GM23338 (cell line): ENCODE results near the gene ANXA8L1. TPM values are rescaled to one million over a fixed set of nuclear protein-coding genes. Genes with fewer than 3 reads are reported as not detected.
"Not testable (repeated sequence)": the region's sequence is repeated elsewhere in the genome, so short reads cannot be mapped to it uniquely, and the experiment has no call there.

Experiments used
- ATAC-seq: fragments of 200-7000 bp; cut with Tn5 transposase; 3 replicates; pipeline ENCODE4 v1.9.1; 2020
- DNase-seq: peaks from one replicate; pipeline ENCODE4 v3.0.0-alpha.2; 2015; ENCODE audit warnings: low spot score
- H2AFZ ChIP-seq: fragments of 200-600 bp; sonication (generic); 2 replicates; pipeline ENCODE4 v1.8.0; 2016; ENCODE audit warnings: antibody characterized with exemption, mild to moderate bottlenecking, moderate library complexity
- H3F3A ChIP-seq: fragments of 200-600 bp; sonication (generic); replicated peaks from 2 replicates; pipeline ENCODE4 v1.8.0; 2017; ENCODE audit warnings: antibody characterized with exemption, mixed run types, low read depth
- H3K27ac ChIP-seq: fragments of 200-600 bp; sonication (generic); 2 replicates; pipeline ENCODE4 v1.6.1; 2016; ENCODE audit warnings: low read depth
- H3K27me3 ChIP-seq: fragments of 200-600 bp; sonication (generic); 2 replicates; pipeline ENCODE4 v1.8.0; 2016; ENCODE audit warnings: mild to moderate bottlenecking, mixed run types, moderate library complexity; ENCODE audit not compliant: insufficient read depth
- H3K36me3 ChIP-seq: fragments of 200-600 bp; sonication (generic); 2 replicates; pipeline ENCODE4 v1.8.0; 2016; ENCODE audit warnings: mild to moderate bottlenecking; ENCODE audit not compliant: insufficient read depth
- H3K4me1 ChIP-seq: fragments of 200-600 bp; sonication (generic); 2 replicates; pipeline ENCODE4 v1.8.0; 2016; ENCODE audit warnings: mild to moderate bottlenecking, moderate library complexity; ENCODE audit not compliant: insufficient read depth
- H3K4me2 ChIP-seq: fragments of 200-600 bp; sonication (generic); 2 replicates; pipeline ENCODE4 v1.7.1; 2017; ENCODE audit warnings: mixed run types
- H3K4me3 ChIP-seq: fragments of 200-600 bp; sonication (generic); 2 replicates; pipeline ENCODE4 v1.6.1; 2016; ENCODE audit warnings: mixed run types
- H3K79me2 ChIP-seq: fragments of 200-600 bp; sonication (generic); replicated peaks from 2 replicates; pipeline ENCODE4 v1.8.0; 2017; ENCODE audit warnings: mild to moderate bottlenecking; ENCODE audit not compliant: insufficient read depth
- H3K9me2 ChIP-seq: fragments of 200-600 bp; sonication (generic); 2 replicates; pipeline ENCODE4 v1.8.0; 2017; ENCODE audit not compliant: insufficient read depth
- H4K20me1 ChIP-seq: fragments of 200-600 bp; sonication (generic); replicated peaks from 2 replicates; pipeline ENCODE4 v1.8.0; 2017; ENCODE audit warnings: mild to moderate bottlenecking; ENCODE audit not compliant: insufficient read depth
- H3K27ac Mint-ChIP-seq: 2 replicates; pipeline ENCODE4 v1.8.0; 2020; ENCODE audit warnings: inconsistent platforms, mild to moderate bottlenecking, moderate library complexity, mixed read lengths
- H3K27me3 Mint-ChIP-seq: 3 replicates; pipeline ENCODE4 v1.8.0; 2022; ENCODE audit warnings: low read depth, mild to moderate bottlenecking, moderate library complexity, mixed read lengths, inconsistent platforms; ENCODE audit not compliant: insufficient read depth, poor library complexity
- H3K36me3 Mint-ChIP-seq: 3 replicates; pipeline ENCODE4 v1.8.0; 2021; ENCODE audit warnings: low read depth, mild to moderate bottlenecking, inconsistent platforms, moderate library complexity, mixed read lengths
- H3K4me1 Mint-ChIP-seq: 3 replicates; pipeline ENCODE4 v1.8.0; 2020; ENCODE audit warnings: mild to moderate bottlenecking, inconsistent platforms, mixed read lengths
- H3K4me3 Mint-ChIP-seq: 3 replicates; pipeline ENCODE4 v1.8.0; 2021; ENCODE audit warnings: moderate library complexity, mild to moderate bottlenecking, inconsistent platforms, mixed read lengths
- H3K9me3 Mint-ChIP-seq: 3 replicates; pipeline ENCODE4 v1.8.0; 2020; ENCODE audit warnings: moderate library complexity, mild to moderate bottlenecking, inconsistent platforms, mixed read lengths
- polyA plus RNA-seq: library from polyadenylated mRNA; unstranded; fragments of >200 nt; fragmentation: Nextera tagmentation; extraction: Ambion mirVana; gene quantifications from 2 replicates; pipeline ENCODE4 v1.2.1, GENCODE V29; 2016
- total RNA-seq: library from RNA; depleted of rRNA; stranded (reverse); fragments of >200 nt; shearing (Covaris generic); gene quantifications from 2 replicates; pipeline ENCODE4 v1.2.3, GENCODE V29; 2014

The ANXA8L1 gene
- total and polyA plus RNA-seq, 2 experiments from 2014 or later, result not detected

- not testable (repeated sequence) for H3K9me2 ChIP-seq, H3K4me3 Mint-ChIP-seq, ATAC-seq, H3F3A ChIP-seq, H3K4me1 ChIP-seq, H3K79me2 ChIP-seq, H3K4me2 ChIP-seq, DNase-seq, H4K20me1 ChIP-seq, H3K36me3 Mint-ChIP-seq, H3K9me3 Mint-ChIP-seq, H3K27me3 ChIP-seq, H3K4me1 Mint-ChIP-seq, H3K36me3 ChIP-seq, H3K27ac ChIP-seq, H3K27me3 Mint-ChIP-seq, H3K27ac Mint-ChIP-seq, H2AFZ ChIP-seq, H3K4me3 ChIP-seq
Observed at GRCh38 chr10:46377022-46377421, 1.4 kb downstream of the ANXA8L1 start.

DNA sequence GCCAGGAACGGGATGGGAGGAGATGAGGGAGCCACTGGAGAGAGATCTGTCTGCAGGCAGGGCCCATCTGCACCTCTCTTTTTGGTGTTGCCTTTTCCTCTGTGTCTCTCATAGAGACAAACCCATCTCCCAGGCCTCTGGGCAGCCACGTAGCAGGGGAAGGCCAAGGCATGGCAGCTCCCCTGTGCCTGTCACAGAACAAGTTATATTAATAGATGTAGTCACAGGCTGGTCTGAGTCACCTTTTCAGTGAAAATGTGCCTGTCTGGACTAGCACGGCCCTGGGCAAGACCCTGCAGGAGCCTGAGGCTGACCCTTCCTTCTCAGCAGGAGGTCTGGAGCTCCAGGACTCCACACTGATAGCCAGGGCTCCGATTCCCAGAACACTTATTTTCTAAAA, 2.1 kb downstream of the ANXA8L1 start:
- not testable (repeated sequence) for H3K9me2 ChIP-seq, H3K27me3 Mint-ChIP-seq, H3K4me3 Mint-ChIP-seq, H3K27me3 ChIP-seq, H3K36me3 Mint-ChIP-seq, H3K4me2 ChIP-seq, H3K4me1 ChIP-seq, H3K9me3 Mint-ChIP-seq, H3K4me1 Mint-ChIP-seq, H3K79me2 ChIP-seq, H3K27ac Mint-ChIP-seq, H4K20me1 ChIP-seq, H3K4me3 ChIP-seq, DNase-seq, ATAC-seq, H3F3A ChIP-seq, H3K36me3 ChIP-seq, H2AFZ ChIP-seq, H3K27ac ChIP-seq

- H3K4me1 ChIP-seq, H3K27me3 ChIP-seq, H3K79me2 ChIP-seq, H3K27ac Mint-ChIP-seq, H3K4me3 ChIP-seq, H3K27me3 Mint-ChIP-seq, H3K36me3 ChIP-seq, H3K9me2 ChIP-seq, H3K4me1 Mint-ChIP-seq, DNase-seq, H3F3A ChIP-seq, H3K4me3 Mint-ChIP-seq, H3K36me3 Mint-ChIP-seq, H3K9me3 Mint-ChIP-seq, H2AFZ ChIP-seq, H4K20me1 ChIP-seq, H3K27ac ChIP-seq, H3K4me2 ChIP-seq: not testable (repeated sequence)
- peak; percentile 66 for ATAC-seq
Observed at GRCh38 chr10:46378108-46378507, 2.5 kb downstream of the ANXA8L1 start.

GRCh38 chr10:46379233-46379848, 3.8 kb downstream of the ANXA8L1 start:
- H3K27ac Mint-ChIP-seq, H3K79me2 ChIP-seq, H3K27me3 ChIP-seq, H3K27me3 Mint-ChIP-seq, H3K4me1 Mint-ChIP-seq, H3K4me3 ChIP-seq, H3K9me3 Mint-ChIP-seq, DNase-seq, H3K9me2 ChIP-seq, H3K4me3 Mint-ChIP-seq, H2AFZ ChIP-seq, H3K4me2 ChIP-seq, H3F3A ChIP-seq, H4K20me1 ChIP-seq, H3K27ac ChIP-seq, H3K36me3 Mint-ChIP-seq, H3K4me1 ChIP-seq, H3K36me3 ChIP-seq: not testable (repeated sequence)
- peak; percentile 50 for ATAC-seq

GRCh38 chr10:46385858-46386257, 10.3 kb downstream of the ANXA8L1 start:
- H3K27ac ChIP-seq, H3K4me3 Mint-ChIP-seq, H3K4me1 Mint-ChIP-seq, H3K36me3 ChIP-seq, H3K4me3 ChIP-seq, H3K4me1 ChIP-seq, ATAC-seq, H3K9me2 ChIP-seq, H2AFZ ChIP-seq, DNase-seq, H3K4me2 ChIP-seq, H4K20me1 ChIP-seq, H3K79me2 ChIP-seq, H3F3A ChIP-seq, H3K27me3 ChIP-seq, H3K27me3 Mint-ChIP-seq, H3K36me3 Mint-ChIP-seq, H3K27ac Mint-ChIP-seq, H3K9me3 Mint-ChIP-seq: not testable (repeated sequence)

DNA sequence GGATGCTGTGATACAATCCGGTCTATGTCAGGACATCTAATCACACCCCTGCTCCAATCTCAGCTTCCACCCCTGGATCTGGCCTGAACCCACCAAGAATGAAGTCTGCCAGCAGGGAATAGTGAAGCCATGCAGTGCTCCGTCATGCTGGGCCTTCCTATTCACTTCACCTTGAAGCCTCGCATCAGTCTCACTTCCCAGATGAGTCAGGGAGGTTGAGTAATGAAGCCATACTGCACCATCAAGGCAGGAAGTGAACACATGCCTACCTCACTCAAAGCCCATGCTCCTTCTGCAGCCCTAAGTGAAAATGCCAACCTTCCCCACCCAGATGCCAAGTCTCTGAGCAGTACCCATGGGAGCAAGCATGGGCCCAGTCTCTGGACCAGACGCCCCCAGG, 11.1 kb downstream of the ANXA8L1 start:
- H3F3A ChIP-seq, H3K4me1 Mint-ChIP-seq, H3K27ac ChIP-seq: not testable (repeated sequence)

GRCh38 chr10:46387309-46387902, 11.8 kb downstream of the ANXA8L1 start:
- not testable (repeated sequence) for H4K20me1 ChIP-seq, H2AFZ ChIP-seq, H3K9me2 ChIP-seq, H3F3A ChIP-seq, H3K4me2 ChIP-seq, H3K9me3 Mint-ChIP-seq, H3K4me1 Mint-ChIP-seq, H3K36me3 Mint-ChIP-seq, H3K27me3 Mint-ChIP-seq, H3K27me3 ChIP-seq, H3K79me2 ChIP-seq, H3K27ac Mint-ChIP-seq, H3K36me3 ChIP-seq, H3K4me1 ChIP-seq, H3K4me3 ChIP-seq, DNase-seq, H3K27ac ChIP-seq, H3K4me3 Mint-ChIP-seq
- ATAC-seq, result peak; percentile 51; the same call in 2 of the 3 replicates

More for the DNA sequence above, 11.1 kb downstream of the ANXA8L1 start:
- H3K27ac Mint-ChIP-seq, H3K4me3 ChIP-seq, H4K20me1 ChIP-seq, H3K9me3 Mint-ChIP-seq, H3K4me1 ChIP-seq, ATAC-seq, H3K27me3 Mint-ChIP-seq, DNase-seq, H3K4me2 ChIP-seq, H3K9me2 ChIP-seq, H2AFZ ChIP-seq, H3K36me3 Mint-ChIP-seq, H3K4me3 Mint-ChIP-seq, H3K36me3 ChIP-seq, H3K27me3 ChIP-seq, H3K79me2 ChIP-seq: not testable (repeated sequence)
